MM.1S (cell line): ENCODE measurements around the gene COL5A1.

Source experiments
- DNase-seq: peaks from one replicate; pipeline ENCODE4 v3.0.0-alpha.2; 2015
- H2AFZ ChIP-seq: fragments of 300-600 bp; sonication (generic); 2 replicates; pipeline ENCODE4 v1.6.0; 2016; ENCODE audit warnings: antibody characterized with exemption, low read length
- H3F3A ChIP-seq: fragments of 300-600 bp; sonication (generic); 2 replicates; pipeline ENCODE4 v1.6.1; 2016; ENCODE audit warnings: mild to moderate bottlenecking, antibody characterized with exemption, low read length, moderate library complexity, mixed read lengths; ENCODE audit not compliant: insufficient read depth
- H3K27ac ChIP-seq: fragments of 300-600 bp; sonication (generic); 2 replicates; pipeline ENCODE4 v1.5.1; 2016; ENCODE audit warnings: mild to moderate bottlenecking, low read length
- H3K27me3 ChIP-seq: fragments of 300-600 bp; sonication (generic); replicated peaks from 2 replicates; pipeline ENCODE4 v1.6.0; 2016; ENCODE audit warnings: low read length; ENCODE audit not compliant: insufficient read depth
- H3K36me3 ChIP-seq: fragments of 300-600 bp; sonication (generic); replicated peaks from 2 replicates; pipeline ENCODE4 v1.6.1; 2016; ENCODE audit warnings: mild to moderate bottlenecking, low read length, mixed read lengths; ENCODE audit not compliant: insufficient read depth
- H3K4me1 ChIP-seq: fragments of 300-600 bp; sonication (generic); 2 replicates; pipeline ENCODE4 v1.6.1; 2016; ENCODE audit warnings: low read length, mixed read lengths
- H3K4me2 ChIP-seq: fragments of 300-600 bp; sonication (generic); 2 replicates; pipeline ENCODE4 v1.6.0; 2016; ENCODE audit warnings: low read depth, low read length
- H3K4me3 ChIP-seq: fragments of 300-600 bp; sonication (generic); 2 replicates; pipeline ENCODE4 v1.5.1; 2016; ENCODE audit warnings: low read length, mixed read lengths
- H3K79me2 ChIP-seq: fragments of 300-600 bp; sonication (generic); 2 replicates; pipeline ENCODE4 v1.6.1; 2016; ENCODE audit warnings: mixed run types, low read length, mixed read lengths
- H3K9ac ChIP-seq: fragments of 300-600 bp; sonication (generic); 2 replicates; pipeline ENCODE4 v1.6.1; 2016; ENCODE audit warnings: low read length, mixed read lengths
- H3K9me2 ChIP-seq: fragments of 300-600 bp; sonication (generic); replicated peaks from 2 replicates; pipeline ENCODE4 v1.6.1; 2016; ENCODE audit warnings: mild to moderate bottlenecking, low read length, mixed read lengths; ENCODE audit not compliant: insufficient read depth
- H3K9me3 ChIP-seq: fragments of 300-600 bp; sonication (generic); replicated peaks from 2 replicates; pipeline ENCODE4 v1.6.1; 2016; ENCODE audit warnings: mild to moderate bottlenecking, low read length, mixed read lengths; ENCODE audit not compliant: insufficient read depth
- H4K20me1 ChIP-seq: fragments of 300-600 bp; sonication (generic); 2 replicates; pipeline ENCODE4 v1.6.1; 2016; ENCODE audit warnings: mild to moderate bottlenecking, low read length, moderate library complexity, mixed read lengths; ENCODE audit not compliant: insufficient read depth
- EZH2 ChIP-seq: fragments of 300-600 bp; sonication (generic); optimal IDR thresholded peaks from 2 replicates; pipeline ENCODE3; 2017; ENCODE audit warnings: low read depth, mild to moderate bottlenecking, antibody characterized with exemption, low read length, mixed read lengths
- EZH2phosphoT487 ChIP-seq: fragments of 300-600 bp; sonication (generic); IDR thresholded peaks from 2 replicates; pipeline ENCODE4 v1.6.1; 2018; ENCODE audit warnings: antibody characterized with exemption, low read length
- TF ChIP-seq, protein P1 (sequence below): fragments of 300-600 bp; sonication (generic); IDR thresholded peaks from 2 replicates; pipeline ENCODE4 v1.5.1; 2016; ENCODE audit warnings: antibody characterized with exemption, low read length, mixed read lengths

The COL5A1 gene

GRCh38 chr9:134887219-134887618, 245.6 kb downstream of the COL5A1 start:
- Histone ChIP-seq H3K36me3 (no peaks in the 10 kb centered on the region), H3K27me3 (peaks cover 97% of the 10 kb centered on the region), H3K9me2 (no peaks in the 10 kb centered on the region), H4K20me1 (no peaks in the 10 kb centered on the region), H3K4me1 (no peaks in the 10 kb centered on the region), H2AFZ (no peak overlapping the region), H3K4me2 (no peak overlapping the region), H3F3A (no peaks in the 10 kb centered on the region), H3K79me2 (no peaks in the 10 kb centered on the region), H3K9me3 (no peaks in the 10 kb centered on the region), H3K9ac (no peak overlapping the region), H3K4me3 (no peak overlapping the region), H3K27ac (no peak overlapping the region)
- no peak for TF ChIP-seq EZH2phosphoT487
- TF ChIP-seq EZH2: no peak
- TF ChIP-seq, protein P1, sequence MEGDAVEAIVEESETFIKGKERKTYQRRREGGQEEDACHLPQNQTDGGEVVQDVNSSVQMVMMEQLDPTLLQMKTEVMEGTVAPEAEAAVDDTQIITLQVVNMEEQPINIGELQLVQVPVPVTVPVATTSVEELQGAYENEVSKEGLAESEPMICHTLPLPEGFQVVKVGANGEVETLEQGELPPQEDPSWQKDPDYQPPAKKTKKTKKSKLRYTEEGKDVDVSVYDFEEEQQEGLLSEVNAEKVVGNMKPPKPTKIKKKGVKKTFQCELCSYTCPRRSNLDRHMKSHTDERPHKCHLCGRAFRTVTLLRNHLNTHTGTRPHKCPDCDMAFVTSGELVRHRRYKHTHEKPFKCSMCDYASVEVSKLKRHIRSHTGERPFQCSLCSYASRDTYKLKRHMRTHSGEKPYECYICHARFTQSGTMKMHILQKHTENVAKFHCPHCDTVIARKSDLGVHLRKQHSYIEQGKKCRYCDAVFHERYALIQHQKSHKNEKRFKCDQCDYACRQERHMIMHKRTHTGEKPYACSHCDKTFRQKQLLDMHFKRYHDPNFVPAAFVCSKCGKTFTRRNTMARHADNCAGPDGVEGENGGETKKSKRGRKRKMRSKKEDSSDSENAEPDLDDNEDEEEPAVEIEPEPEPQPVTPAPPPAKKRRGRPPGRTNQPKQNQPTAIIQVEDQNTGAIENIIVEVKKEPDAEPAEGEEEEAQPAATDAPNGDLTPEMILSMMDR: no peak
- no peak for DNase-seq

DNA sequence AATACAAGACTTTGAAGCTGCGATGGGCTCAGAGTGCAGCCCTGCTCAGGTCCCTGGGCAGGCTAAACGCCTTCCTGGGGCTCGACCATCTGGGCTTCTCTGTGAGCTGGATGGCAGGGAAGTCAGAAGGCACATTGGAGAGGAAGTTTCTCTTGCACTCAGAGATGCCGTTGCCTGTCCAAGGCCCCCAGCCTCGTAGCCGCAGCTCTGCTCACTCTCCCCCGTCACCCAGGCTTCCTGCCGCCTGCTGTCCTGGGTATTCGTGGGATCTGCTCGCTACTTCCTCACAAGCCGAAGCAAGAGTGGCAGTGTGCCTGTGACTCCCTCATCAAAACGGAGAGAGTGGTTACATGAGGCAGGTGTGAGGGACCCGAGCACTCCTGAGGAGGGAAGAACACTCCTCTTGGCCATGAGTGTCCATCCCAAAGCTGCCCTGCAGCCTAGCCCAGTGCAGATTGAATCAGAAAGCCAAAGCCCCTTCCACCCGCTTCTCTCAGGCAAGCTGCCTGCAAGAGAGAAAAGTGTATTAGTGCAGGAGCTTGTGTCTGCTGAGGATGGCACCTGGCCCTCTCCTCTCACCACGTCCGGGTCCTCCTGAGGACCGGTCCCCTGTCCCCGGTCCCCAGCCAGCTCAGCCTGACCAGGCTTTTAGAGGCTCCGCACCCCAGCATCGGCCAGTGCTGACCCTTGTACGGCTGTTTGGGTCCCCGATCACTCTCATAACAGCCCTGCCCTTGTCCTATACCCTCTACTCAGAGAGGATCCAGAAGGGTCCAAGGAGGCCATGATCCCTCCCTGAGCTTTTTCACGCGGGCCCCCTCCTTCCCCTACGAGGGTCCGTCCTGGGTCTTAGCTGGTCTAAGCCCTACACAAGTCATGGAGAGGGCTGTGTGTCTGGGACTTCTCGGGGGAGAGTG, 246.3 kb downstream of the COL5A1 start:
- Histone ChIP-seq H2AFZ (no peak overlapping the region), H3K4me3 (no peak overlapping the region), H3K79me2 (no peaks in the 10 kb centered on the region), H3K4me1 (no peaks in the 10 kb centered on the region), H4K20me1 (no peaks in the 10 kb centered on the region), H3K9ac (no peak overlapping the region), H3K4me2 (no peak overlapping the region), H3K9me2 (no peaks in the 10 kb centered on the region), H3F3A (no peaks in the 10 kb centered on the region), H3K9me3 (no peaks in the 10 kb centered on the region), H3K27me3 (peaks cover 97% of the 10 kb centered on the region), H3K27ac (no peak overlapping the region), H3K36me3 (no peaks in the 10 kb centered on the region)
- no peak for DNase-seq
- TF ChIP-seq EZH2 (no peak), EZH2phosphoT487 (no peak)
- TF ChIP-seq, protein P1: no peak

DNA sequence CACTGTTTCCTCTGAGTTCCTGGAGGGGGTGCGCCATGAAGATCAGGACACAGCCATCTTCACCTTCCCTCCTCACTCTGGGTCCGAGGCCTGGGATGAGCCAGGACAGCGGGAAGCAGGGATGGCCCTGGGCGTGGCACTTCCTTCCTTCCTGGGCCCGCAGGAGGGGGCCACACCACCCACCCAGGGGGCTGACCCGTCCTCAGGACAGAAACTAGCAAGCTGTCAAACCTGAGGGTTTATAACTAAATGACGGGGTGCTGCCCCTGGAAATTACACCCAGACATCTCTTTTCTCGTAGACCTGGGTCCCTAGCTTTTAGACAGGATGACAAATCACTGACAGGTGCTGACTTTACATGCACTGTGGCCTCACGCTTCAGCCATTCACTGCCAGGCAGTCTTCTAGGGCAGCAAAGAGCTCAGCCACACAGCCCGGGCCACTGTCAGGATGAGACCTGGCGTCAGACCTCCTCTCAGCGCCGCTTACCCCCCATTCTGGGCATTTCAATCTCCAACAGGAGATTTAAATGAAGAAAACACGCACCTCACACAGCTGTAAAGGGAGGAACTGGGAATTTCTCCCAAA, 247.1 kb downstream of the COL5A1 start:
- Histone ChIP-seq H3K27ac (no peak overlapping the region), H3K4me1 (no peaks in the 10 kb centered on the region), H3K4me2 (no peak overlapping the region), H2AFZ (no peak overlapping the region), H3K9me3 (no peaks in the 10 kb centered on the region), H3K4me3 (no peak overlapping the region), H4K20me1 (no peaks in the 10 kb centered on the region), H3K9me2 (no peaks in the 10 kb centered on the region), H3K79me2 (no peaks in the 10 kb centered on the region), H3K36me3 (no peaks in the 10 kb centered on the region), H3F3A (no peaks in the 10 kb centered on the region), H3K9ac (no peak overlapping the region), H3K27me3 (peaks cover 96% of the 10 kb centered on the region)
- TF ChIP-seq EZH2phosphoT487: no peak
- TF ChIP-seq EZH2: no peak
- TF ChIP-seq, protein P1: no peak
- DNase-seq: no peak
